Measurements from ENCODE around the gene SLC24A3.

Gene SLC24A3

GRCh38 chr20:19244291-19244690 lies 31.8 kb downstream of the SLC24A3 start:
- DNase-seq, result no peak

DNA sequence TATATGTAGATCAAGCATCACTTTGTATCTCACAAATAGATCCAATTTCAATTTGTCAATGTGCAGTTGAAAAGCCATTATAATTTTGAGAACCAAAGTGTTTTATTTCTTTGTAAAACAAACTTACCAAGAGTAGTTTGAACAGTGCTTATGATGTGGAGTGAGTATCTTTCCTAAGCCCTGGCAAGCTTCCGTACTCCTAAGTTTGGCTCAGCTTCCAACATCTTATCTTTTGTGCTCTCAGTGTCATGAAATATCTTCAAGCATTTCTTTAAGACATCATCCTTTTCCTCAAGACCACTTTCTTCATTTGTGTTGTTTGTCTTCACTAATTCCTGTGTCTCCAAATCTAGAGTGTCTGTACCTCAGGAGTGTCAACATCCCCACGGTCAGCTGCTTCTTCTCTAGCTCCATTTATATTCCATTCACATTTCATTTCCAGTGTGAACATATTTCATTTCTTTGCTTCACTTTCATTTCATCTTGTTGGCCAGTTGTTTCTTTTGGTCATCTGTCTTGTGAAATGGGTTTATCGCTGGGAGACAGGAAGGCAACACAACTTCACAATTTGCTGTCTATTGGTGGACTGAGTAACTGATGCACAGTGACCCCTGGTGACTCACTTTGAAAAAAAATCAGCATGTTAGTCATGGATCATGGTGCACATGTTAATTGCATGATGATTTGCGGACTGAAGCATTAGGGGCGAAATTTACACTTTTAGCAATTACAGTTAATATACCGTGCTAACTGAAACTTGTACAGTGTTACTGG lies 36.9 kb downstream of the SLC24A3 start:
- no peak for DNase-seq

- DNase-seq, result no peak
These were observed 37.9 kb downstream of the SLC24A3 start for GRCh38 chr20:19250346-19250745.

DNA sequence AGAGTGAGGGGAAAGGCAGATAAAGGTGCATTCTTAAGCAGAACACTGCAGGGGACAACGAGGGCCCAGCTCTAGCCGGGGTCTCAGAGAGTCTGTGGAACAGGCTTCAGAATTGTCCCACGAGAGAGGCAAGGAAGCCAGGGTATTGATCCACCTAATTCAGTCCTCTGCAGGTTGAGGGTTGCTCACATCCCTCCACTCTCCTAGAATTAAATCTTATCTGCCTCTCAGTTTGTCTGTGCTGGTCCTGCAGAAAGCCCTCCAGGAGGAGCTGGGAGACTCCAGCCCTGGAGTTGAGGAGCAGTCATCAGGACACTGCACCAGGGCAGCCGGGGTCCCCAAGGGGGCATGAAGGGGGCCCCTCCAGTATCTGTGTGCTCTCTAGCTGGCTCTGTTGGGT lies 39.1 kb downstream of the SLC24A3 start:
- DNase-seq, result no peak

GRCh38 chr20:19251958-19252357 lies 39.5 kb downstream of the SLC24A3 start:
- DNase-seq, result no peak

- no peak for DNase-seq
These were observed 40.1 kb downstream of the SLC24A3 start for GRCh38 chr20:19252451-19253120.

DNA sequence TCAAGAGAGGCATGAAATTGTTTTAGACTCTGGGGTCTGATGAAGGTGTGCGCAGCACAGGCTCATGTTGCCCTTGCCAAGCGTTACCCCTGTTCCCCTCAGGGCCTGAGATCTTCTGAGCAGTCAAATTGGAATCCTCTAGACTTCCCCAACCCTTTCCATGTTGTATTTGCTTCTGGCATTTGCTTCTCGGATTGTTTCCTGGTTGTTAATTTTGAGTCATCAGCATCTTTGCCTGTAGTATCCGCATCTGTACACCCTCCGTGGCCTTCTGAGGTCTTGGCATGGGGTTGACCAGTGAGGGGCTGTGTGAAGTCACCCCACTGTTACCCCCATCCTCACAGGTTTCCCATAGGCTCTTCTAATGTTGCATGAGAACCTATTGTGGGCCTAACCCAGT lies 40.9 kb downstream of the SLC24A3 start:
- no peak for DNase-seq

DNA sequence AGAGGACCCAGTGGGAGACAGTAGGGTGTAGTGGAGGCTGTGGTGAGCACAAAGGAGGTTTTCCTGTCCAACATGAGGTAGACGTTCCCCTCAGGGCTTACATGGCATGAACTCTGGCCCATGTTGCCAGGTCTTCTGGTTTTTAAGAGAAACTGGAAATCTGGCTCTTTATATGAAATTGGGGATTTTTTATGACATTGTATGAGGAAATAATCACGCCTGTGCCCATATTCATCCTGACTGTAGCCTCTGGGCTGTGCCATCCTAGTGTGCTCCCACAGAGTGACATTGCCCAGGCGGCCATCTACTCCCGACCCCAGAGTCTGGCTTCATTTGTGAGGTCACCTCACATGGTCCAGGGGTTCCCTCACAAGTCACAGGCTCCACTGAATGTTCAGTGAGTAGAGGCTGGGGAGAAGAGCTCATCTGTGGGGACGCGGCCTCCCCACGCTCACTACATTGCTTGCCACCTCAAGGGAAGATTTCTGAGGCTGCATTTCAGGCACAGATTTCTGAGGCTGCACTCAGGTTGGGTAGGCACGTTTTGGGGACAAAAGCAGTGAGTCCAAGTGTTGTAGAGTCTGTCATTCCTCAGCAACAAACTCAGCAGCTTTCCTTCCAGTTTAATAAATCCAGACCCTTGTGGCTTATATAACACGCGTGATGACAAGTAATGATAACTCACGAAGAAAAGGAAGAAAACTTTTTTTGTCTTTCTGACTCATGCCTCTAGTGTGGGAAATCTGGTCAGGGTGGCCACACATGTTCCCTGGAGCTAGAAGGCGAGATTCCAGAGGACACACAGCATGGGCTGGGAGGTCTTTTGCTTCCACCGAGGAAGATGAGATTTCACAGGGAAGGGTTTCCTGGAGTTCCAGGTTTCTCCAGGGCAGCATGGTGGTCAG lies 41.7 kb downstream of the SLC24A3 start:
- no peak for DNase-seq

- DNase-seq, result no peak
These were observed 42.5 kb downstream of the SLC24A3 start for GRCh38 chr20:19254956-19255355.

DNA sequence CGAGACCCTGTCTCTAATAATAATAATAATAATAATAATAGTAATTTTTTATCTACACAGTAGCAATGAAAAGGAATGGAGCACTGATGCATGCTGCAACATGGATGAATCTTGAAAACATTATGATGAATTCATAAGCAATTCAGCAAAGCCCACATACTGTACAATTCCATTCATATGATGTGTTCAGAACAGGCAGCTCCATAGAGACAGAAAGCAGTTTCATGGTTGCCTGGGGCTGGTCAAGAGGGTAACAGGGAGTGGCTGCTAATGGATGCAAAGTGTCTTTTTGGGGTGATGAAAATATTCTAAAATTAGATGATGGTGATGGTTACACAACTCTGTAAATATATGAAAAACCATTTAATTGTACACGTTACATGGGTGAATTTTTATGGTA lies 43.6 kb downstream of the SLC24A3 start:
- no peak for DNase-seq

GRCh38 chr20:19256906-19257595 lies 44.6 kb downstream of the SLC24A3 start:
- no peak for DNase-seq

GRCh38 chr20:19257865-19258264 lies 45.4 kb downstream of the SLC24A3 start:
- DNase-seq, result no peak

- DNase-seq, result no peak
These were observed 46.7 kb downstream of the SLC24A3 start for GRCh38 chr20:19259141-19259591.

DNA sequence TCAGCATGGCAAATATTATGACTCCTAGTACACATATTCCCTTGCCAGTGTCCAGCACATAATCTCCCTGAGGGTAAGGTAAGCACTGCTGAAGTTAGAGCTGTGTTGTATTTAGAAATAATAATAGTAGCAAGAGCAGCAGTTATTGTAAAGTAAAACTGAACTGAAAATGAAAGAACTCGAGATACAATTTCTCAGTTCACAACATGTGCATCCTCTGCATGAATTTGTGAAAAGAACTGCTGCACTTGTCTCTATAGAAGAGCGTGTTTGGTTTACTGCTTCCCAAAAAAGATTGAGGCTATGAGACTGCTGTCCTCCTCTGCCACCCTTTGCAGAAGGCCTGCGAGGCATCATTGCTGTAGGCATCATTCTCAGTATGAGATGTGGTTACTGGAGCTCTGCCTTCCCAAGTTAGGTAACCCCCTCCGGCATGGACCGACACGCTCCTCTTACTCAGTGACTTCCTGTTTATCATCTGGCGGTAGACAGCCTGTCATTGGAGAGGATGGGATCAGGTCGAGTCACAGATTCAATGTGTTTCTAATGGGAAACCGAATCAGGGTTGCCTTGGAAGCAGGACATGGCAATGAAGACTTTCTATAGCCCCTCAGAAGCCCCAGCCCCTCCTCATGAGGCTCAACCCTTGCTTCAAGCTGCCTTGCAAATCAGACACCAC lies 48.1 kb downstream of the SLC24A3 start:
- no peak for DNase-seq

DNA sequence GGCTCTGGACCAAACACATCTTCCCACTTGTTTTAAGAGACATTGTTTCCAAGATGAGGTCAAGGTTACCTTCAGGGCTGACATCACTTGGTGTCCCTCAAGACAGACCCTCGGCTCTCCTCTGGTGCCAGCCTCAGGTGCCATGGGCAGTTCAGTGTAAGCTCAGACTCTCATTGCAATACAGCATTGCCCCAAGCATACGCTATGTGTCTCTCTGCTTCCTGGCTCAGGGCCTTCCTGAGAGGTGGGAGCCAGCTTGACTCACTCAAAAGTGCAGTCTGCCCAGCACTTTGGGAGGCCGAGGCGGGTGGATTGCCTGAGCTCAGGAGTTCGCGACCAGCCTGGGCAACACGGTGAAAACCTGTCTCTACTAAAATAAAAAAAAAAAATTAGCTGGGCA lies 51.7 kb downstream of the SLC24A3 start:
- no peak for DNase-seq

DNA sequence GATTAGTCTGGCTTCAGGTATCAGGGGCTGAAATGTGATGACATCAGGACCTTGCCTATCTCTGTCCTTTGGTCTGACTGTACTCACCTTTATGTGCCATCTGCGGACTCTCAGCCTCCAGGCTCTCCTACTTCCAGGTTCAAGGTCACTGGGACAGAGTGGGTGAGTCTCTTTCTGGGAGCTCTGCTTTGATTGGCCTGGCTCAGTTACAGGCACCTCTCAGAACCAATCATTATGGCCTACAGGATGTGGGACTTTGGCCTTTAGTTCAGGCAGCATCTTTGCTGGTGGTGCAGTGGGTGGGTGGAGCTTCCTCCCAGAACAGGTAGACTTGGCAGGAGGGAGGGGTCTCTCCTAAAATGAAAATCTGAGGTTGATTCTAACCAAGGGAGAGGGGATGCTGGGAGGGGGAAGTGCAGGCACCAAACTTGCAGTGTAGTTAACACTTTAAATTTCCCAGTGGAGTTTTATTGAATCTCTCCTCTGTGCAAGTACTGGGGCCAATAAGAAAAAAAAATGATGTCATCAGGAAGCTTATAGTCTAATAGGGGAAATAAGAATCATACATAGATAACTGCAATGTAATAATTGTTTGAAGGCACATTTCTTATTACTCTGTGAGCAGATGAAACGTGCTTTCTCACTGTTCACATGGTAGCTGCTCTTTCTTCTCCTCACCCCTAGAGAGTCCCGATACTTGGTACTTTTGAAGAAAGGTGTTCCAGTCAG lies 53.4 kb downstream of the SLC24A3 start:
- DNase-seq, result no peak

DNA sequence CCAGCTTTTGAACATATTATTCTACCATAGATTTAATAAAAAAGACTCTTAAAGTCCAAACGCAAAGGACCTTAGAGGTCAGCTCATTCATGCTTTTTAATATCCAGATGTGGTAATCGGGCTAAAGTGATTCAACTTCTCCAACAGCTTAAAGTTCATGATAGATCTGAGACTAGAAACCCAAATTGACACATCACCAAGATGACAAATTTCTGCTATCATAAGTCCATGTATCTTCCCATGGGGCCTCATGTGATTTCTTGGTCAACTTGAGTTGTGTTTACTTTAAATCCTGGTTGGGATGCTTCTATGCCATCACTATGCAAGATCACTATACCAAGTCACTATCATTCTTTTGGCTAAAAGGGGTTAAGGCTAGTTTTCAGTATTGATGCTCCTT lies 56.0 kb downstream of the SLC24A3 start:
- DNase-seq, result no peak

DNA sequence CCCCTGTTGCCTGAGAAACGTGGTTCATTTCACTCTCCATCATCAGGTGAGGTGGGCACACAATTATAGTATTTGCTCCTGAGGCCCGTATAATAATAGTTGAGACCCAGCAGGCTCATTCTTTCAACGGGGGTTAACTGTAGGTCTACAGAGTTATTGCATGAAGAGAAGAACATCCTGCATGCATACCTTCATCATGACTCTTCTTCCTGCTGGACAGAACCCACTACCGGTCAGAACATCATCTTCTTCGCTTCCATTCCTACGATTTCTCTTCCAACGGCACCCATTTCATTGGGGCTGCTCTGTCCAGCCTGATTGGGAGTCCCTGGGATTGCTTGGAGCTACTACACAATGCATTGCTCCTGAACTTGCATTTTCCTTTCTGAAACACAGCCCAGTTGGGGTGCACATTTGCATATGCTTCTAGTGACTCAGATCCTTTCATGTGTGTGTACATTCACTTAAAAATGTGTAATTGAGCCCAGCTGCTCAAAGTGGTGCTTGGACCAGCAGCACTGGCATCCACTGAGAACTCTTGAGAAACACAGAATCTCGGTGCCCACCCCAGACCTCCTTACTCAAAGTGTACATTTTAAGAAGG lies 57.4 kb downstream of the SLC24A3 start:
- no peak for DNase-seq

- DNase-seq, result no peak
These were observed 59.6 kb downstream of the SLC24A3 start for GRCh38 chr20:19271879-19272651.

DNA sequence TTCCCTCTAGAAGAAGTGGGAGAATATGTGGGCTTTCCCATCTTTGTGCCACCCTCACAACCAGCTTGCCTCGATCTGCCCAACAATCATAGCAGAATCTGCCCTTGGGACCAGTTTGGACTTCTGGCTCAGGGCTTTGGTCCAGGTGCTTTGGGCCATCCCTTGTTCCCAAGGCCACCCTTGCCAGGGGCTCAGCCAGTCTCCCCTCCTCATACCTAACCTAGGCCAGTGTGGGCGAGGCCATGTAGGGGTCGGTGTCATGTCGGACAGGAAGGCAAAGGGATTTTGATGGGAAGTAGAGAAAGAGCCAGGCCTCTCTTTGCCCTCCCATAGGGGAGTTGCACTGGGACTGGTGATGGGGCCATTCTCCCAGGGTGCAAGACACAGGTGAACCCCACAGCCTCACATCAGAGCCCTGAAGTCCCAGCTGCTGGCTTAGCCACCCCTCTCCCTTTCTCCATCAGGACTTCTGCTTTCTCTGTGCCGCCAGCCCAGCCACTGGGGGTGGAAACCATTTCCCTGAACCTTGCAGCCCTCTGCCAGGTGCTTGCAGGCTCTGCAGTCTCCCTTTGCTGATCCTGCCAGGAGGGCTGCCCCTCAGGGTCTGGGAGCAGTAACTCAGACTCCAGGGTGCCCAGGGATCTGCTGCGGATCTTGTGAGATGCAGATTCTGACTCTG lies 60.7 kb downstream of the SLC24A3 start:
- DNase-seq, result no peak

All from NCI-H526 (cell line).